ENCODE data around the gene GPR55. TPM values are rescaled to one million over a fixed set of nuclear protein-coding genes. Genes with fewer than 3 reads are reported as not detected.

The GPR55 gene
- total and polyA plus RNA-seq, 9 donors = 0.04 to 0.08 TPM; not detected in 7

DNA sequence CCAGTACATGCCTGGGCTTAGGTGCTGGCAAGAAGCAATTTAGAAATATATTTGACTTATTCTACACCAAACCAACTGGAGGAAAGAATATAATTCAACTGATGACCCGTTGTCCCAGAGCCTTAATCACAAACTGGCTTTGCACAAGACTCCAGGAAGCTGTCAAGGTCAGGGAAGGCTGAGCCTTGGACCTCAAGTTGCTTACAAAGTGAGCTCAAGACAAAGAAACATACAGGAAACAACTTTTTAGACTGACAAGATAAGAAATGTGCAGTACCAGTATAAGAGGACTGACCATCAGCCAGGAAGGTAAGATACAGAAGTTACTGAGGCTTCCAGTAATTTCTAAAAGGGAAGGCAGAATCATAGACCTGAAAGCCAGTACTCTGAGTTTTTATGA is 35.0 kb upstream of the GPR55 start:
- no peaks in the 10 kb centered on the region for H3K36me3 ChIP-seq (ENCODE audit: control insufficient read depth, insufficient read depth, low read length)
- 75% methylated on average over 1 of the region's 1 CpG for WGBS (ENCODE audit: insufficient coverage)
- no peak for DNase-seq
- no peak overlapping the region for H3K4me3 ChIP-seq (ENCODE audit: low read length)
- H3K4me1 ChIP-seq (ENCODE audit: control insufficient read depth, insufficient read depth, low read length) = no peaks in the 10 kb centered on the region
- no peak overlapping the region for H3K27ac ChIP-seq (ENCODE audit: low read length)
- no peaks in the 10 kb centered on the region for H3K9me3 ChIP-seq (replicated peaks; ENCODE audit: control insufficient read depth, low read depth, low read length)
- peaks cover 27% of the 10 kb centered on the region for H3K27me3 ChIP-seq (ENCODE audit: control insufficient read depth, insufficient read depth, low read length)

DNA sequence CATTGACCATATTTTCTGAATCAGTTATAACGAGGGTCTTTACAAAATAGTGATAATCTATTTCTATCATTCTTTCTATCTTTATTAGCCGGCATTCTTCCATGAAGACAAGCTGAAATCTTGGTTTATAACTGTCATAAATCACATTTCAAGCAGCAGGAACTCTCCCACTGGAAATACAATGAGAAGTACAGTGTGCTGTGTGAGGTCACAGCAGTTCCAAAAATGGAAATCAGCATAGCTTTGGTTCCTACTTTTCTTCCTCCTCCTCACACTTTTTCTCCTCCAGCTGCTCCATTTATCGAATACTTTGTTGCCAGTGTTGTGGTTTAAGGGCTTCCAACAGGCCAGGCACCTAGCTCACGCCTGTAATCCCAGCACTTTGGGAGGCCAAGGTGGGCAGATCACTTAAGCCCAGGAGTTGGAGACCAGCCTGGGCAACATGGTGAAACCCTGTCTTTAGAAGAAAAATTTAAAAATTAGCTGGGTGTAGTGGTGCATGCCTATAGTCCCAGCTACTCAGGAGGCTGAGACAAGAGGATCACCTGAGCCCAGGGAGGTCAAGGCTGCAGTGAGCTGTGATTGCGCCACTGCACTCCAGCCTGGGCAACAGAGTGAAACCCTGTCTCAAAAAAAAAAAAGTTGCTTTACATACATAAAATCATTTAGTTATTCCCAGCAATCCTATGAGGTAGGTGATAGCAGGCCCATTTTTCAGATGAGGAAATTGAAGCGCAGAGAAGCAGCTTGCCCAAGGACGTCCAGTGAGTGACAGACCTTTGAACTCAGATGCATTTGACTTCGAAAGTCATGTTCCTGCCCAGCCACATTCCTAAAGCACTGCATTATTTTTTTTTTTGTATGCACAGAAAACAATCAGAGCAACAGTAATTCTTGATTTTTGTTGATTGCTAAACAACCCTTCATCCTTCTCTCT is 34.0 kb upstream of the GPR55 start:
- Histone ChIP-seq H3K9me3 (replicated peaks; ENCODE audit: control insufficient read depth, low read depth, low read length) (no peaks in the 10 kb centered on the region), H3K27ac (ENCODE audit: low read length) (no peak overlapping the region), H3K4me1 (ENCODE audit: control insufficient read depth, insufficient read depth, low read length) (no peaks in the 10 kb centered on the region), H3K27me3 (ENCODE audit: control insufficient read depth, insufficient read depth, low read length) (peaks cover 27% of the 10 kb centered on the region), H3K4me3 (ENCODE audit: low read length) (no peak overlapping the region), H3K36me3 (ENCODE audit: control insufficient read depth, insufficient read depth, low read length) (no peaks in the 10 kb centered on the region)
- WGBS (ENCODE audit: insufficient coverage) = 85% methylated on average over 4 of the region's 8 CpGs
- no peak for DNase-seq

DNA sequence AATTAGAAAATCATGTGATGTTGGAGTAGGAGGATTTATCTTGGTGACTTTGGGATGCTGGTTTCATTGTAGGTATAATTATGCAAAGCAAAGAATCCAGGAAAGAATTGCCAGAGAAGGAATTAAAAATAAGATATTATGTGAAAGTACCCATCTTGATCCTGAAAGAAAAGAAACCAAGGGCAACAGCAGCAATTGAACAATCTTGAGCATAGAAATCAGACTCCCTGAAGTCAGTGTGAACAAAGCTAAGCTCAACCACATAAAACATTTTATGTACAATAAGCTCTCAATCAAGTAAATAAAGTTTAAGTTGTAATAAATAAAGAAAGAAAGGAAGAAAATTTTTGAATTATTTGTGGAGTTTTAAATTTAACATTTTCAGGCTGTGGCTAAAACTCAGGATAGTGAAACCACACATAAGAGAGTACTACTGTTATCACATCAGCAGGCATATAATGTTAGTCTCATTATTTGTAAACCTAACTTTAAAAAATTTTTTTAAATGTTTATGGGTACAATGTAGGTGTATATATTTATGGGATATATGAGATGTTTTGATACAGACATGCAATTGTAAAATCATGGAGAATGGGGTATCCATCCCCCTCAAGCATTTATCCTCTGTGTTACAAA is 32.8 kb upstream of the GPR55 start:
- DNase-seq = no peak
- Histone ChIP-seq H3K27me3 (ENCODE audit: control insufficient read depth, insufficient read depth, low read length) (peaks cover 27% of the 10 kb centered on the region), H3K27ac (ENCODE audit: low read length) (no peak overlapping the region), H3K9me3 (replicated peaks; ENCODE audit: control insufficient read depth, low read depth, low read length) (no peaks in the 10 kb centered on the region), H3K4me3 (ENCODE audit: low read length) (no peak overlapping the region), H3K36me3 (ENCODE audit: control insufficient read depth, insufficient read depth, low read length) (no peaks in the 10 kb centered on the region), H3K4me1 (ENCODE audit: control insufficient read depth, insufficient read depth, low read length) (no peaks in the 10 kb centered on the region)

DNA sequence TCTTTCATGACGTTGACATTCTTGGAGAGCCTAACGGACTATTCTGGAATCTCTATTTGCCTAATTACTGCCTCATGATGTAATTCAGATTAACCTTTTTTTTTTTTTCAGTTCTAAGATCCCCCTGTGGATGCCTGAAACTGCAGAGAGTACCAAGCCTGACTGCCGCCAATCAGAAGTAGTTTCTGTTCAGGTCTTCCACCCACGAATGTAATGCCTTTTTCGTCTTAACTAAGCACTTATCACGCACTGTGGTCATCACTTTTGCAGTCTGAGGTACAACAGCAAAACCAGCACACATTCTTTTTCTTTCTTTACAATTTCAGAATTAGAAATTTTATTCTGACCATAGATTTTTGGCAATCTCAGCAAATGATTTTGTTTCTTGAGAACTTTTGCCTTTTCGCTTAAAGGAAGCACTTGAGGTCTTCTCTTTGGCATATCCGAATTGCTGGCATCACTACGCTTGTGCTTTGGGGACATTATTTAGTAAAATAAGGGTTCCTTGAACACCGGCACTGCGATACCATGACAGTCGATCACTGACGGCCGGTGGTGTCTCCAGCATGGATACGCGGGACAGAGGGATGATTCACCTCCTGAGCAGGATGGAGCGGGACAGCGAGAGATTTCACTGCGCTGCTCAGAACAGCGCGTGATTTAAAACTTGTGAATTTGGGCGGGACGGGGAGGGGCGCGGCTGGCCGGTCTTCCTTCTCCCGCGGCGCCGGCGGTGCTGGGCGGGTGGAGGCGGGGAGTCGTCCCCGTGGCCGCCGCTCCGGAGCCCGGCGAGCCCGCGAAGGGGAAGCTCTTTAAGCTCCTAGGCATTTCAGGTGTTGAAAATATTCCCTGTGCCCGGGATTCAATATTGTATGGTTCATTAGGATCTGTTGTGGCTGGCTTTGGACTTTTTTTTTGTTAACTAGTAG is 32.0 kb upstream of the GPR55 start:
- H3K27ac ChIP-seq (ENCODE audit: low read length) = no peak overlapping the region
- H3K9me3 ChIP-seq (replicated peaks; ENCODE audit: control insufficient read depth, low read depth, low read length) = no peaks in the 10 kb centered on the region
- 14% methylated on average over 25 of the region's 43 CpGs for WGBS (ENCODE audit: insufficient coverage)
- peak; percentile 46 for DNase-seq
- H3K36me3 ChIP-seq (ENCODE audit: control insufficient read depth, insufficient read depth, low read length) = no peaks in the 10 kb centered on the region
- H3K4me1 ChIP-seq (ENCODE audit: control insufficient read depth, insufficient read depth, low read length) = no peaks in the 10 kb centered on the region
- H3K4me3 ChIP-seq (ENCODE audit: low read length) = peak overlapping the region; percentile 4
- H3K27me3 ChIP-seq (ENCODE audit: control insufficient read depth, insufficient read depth, low read length) = peaks cover 27% of the 10 kb centered on the region

DNA sequence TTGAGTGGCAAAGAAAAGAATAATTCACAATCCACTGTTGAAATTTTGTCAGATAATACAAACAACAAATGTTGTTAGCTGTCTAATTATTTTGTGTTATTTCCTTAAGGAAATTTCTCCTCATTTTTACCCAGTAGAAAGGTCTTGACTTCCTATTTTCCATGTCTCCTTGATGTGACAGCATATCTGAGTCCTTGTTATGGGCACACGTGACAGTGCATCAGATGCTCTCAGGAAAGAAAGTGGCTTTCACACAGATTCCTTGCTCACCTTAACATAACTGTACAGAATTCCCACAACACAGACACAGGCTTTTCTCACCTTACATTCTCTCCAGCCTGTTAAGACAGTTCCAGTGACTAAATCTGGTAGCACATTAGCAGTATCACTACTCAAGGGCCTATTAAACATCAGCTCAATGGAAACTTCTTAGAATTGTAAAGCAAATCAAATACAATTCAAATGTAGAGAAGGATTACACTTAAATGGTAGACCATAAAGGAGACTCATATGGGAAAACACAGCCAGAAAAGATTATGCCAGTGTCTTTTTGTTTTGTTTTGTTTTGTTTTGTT is 30.2 kb upstream of the GPR55 start:
- no peaks in the 10 kb centered on the region for H3K36me3 ChIP-seq (ENCODE audit: control insufficient read depth, insufficient read depth, low read length)
- WGBS (ENCODE audit: insufficient coverage) = 50% methylated on average over 1 of the region's 1 CpG
- no peaks in the 10 kb centered on the region for H3K9me3 ChIP-seq (replicated peaks; ENCODE audit: control insufficient read depth, low read depth, low read length)
- peaks cover 22% of the 10 kb centered on the region for H3K27me3 ChIP-seq (ENCODE audit: control insufficient read depth, insufficient read depth, low read length)
- no peak overlapping the region for H3K4me3 ChIP-seq (ENCODE audit: low read length)
- no peaks in the 10 kb centered on the region for H3K4me1 ChIP-seq (ENCODE audit: control insufficient read depth, insufficient read depth, low read length)
- H3K27ac ChIP-seq (ENCODE audit: low read length) = no peak overlapping the region
- no peak for DNase-seq

DNA sequence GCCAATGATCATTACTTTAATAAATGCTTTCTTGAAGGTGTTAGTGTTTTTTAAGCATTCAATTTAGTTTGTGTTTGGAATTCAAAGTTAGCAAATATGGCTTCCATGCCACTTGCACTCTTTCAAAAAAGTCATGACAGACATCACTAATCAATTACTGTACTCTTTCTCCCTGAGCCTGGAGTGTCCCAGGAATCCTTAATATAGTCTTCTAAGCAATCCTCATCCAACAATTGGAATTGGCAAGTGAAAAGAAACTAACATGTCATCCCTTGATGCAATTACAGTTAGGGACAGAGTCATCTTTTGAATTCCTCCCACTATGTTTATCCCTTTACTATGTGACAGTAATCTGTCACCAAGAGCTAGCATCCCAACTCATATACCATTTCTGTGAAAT is 29.7 kb upstream of the GPR55 start:
- H3K27me3 ChIP-seq (ENCODE audit: control insufficient read depth, insufficient read depth, low read length) = peaks cover 22% of the 10 kb centered on the region
- no peaks in the 10 kb centered on the region for H3K4me1 ChIP-seq (ENCODE audit: control insufficient read depth, insufficient read depth, low read length)
- H3K9me3 ChIP-seq (replicated peaks; ENCODE audit: control insufficient read depth, low read depth, low read length) = no peaks in the 10 kb centered on the region
- H3K4me3 ChIP-seq (ENCODE audit: low read length) = no peak overlapping the region
- no peaks in the 10 kb centered on the region for H3K36me3 ChIP-seq (ENCODE audit: control insufficient read depth, insufficient read depth, low read length)
- H3K27ac ChIP-seq (ENCODE audit: low read length) = no peak overlapping the region
- no peak for DNase-seq

DNA sequence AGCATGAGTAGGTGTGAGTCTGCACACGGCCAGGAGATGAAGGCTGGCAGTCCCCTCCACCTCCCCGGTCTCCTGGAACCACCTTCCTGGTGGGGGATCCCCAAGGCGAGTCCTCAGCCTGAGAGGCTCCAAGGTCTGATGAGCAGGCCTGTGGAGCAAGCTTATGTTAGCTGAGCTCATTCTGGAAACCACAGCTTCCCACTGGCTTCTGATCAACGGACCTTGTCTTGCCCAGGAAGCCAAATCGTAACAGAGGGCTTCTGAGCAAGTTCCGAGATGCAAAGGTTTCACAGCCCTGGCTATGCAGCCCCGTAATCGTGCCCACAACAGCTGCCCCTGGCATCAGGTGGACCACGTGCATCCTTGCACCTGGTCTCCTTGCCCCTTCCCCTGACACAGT is 28.8 kb upstream of the GPR55 start:
- Histone ChIP-seq H3K27ac (ENCODE audit: low read length) (no peak overlapping the region), H3K4me1 (ENCODE audit: control insufficient read depth, insufficient read depth, low read length) (no peaks in the 10 kb centered on the region), H3K4me3 (ENCODE audit: low read length) (no peak overlapping the region), H3K27me3 (ENCODE audit: control insufficient read depth, insufficient read depth, low read length) (peaks cover 20% of the 10 kb centered on the region), H3K9me3 (replicated peaks; ENCODE audit: control insufficient read depth, low read depth, low read length) (no peaks in the 10 kb centered on the region), H3K36me3 (ENCODE audit: control insufficient read depth, insufficient read depth, low read length) (no peaks in the 10 kb centered on the region)
- no peak for DNase-seq
- 72% methylated on average over 8 of the region's 9 CpGs for WGBS (ENCODE audit: insufficient coverage)

DNA sequence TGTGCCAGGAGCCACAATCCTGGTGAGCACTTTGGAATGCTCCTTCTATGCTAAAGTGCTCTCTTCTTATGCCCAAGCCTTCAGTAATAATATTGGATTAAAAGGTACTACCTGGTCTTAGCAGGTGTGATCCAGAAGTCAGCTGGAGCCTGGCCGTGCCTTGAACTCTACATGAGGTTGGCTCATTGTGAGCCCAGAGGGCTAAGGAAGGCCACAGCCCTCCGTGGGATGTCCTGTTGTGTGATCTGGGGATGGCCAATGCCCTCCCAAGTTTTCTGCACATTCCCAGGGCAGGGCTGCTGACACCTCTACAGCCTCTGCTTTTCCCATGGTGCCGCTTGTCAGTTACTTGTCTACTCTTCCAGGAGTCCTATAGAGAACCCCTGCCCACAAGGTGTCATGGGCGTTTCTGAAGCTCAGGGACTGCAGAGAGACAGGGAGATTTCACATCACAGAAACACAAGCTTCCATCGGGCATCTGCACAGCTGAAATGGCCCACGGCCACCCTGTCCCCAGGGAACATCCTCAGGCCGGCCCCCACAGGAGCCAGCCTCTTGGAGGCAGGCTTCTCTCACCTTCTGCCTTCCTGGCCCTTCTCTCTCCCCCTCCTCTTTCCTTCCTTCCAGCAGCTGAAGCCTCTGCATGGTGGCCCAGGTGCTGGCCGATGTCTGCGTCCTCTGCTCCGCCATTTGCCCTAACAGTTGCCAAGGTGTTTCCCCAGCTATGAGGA is 27.3 kb upstream of the GPR55 start:
- 81% methylated on average over 9 of the region's 10 CpGs for WGBS (ENCODE audit: insufficient coverage)

DNA sequence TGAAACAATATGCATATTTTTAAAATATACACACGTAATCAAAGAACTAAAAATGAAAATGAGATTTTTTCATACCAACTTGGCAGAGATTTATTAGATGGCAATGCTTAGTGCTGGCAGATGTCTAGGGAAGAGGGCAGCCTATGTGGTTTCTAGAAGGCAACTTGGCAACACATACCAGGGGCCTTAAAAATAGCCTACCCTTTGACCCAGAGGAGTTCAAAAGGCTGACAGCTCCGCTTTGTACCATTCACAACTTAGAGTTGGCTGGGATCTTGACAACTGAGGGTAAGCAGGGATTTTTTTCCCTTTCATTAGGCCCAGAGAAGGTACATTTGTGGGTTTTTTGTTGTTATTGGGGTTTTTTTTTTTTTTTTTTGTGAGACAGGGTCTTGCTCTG is 26.4 kb upstream of the GPR55 start:
- H3K27ac ChIP-seq (ENCODE audit: low read length) = no peak overlapping the region
- peaks cover 8% of the 10 kb centered on the region for H3K27me3 ChIP-seq (ENCODE audit: control insufficient read depth, insufficient read depth, low read length)
- DNase-seq = no peak
- no peaks in the 10 kb centered on the region for H3K4me1 ChIP-seq (ENCODE audit: control insufficient read depth, insufficient read depth, low read length)
- no peaks in the 10 kb centered on the region for H3K9me3 ChIP-seq (replicated peaks; ENCODE audit: control insufficient read depth, low read depth, low read length)
- no CpG with 5 or more reads among the region's 2 CpGs for WGBS (ENCODE audit: insufficient coverage)
- no peak overlapping the region for H3K4me3 ChIP-seq (ENCODE audit: low read length)
- no peaks in the 10 kb centered on the region for H3K36me3 ChIP-seq (ENCODE audit: control insufficient read depth, insufficient read depth, low read length)

More for the DNA sequence above, 27.3 kb upstream of the GPR55 start:
- Histone ChIP-seq H3K27me3 (ENCODE audit: control insufficient read depth, insufficient read depth, low read length) (peaks cover 16% of the 10 kb centered on the region), H3K27ac (ENCODE audit: low read length) (no peak overlapping the region), H3K36me3 (ENCODE audit: control insufficient read depth, insufficient read depth, low read length) (no peaks in the 10 kb centered on the region), H3K9me3 (replicated peaks; ENCODE audit: control insufficient read depth, low read depth, low read length) (no peaks in the 10 kb centered on the region), H3K4me1 (ENCODE audit: control insufficient read depth, insufficient read depth, low read length) (no peaks in the 10 kb centered on the region), H3K4me3 (ENCODE audit: low read length) (no peak overlapping the region)
- DNase-seq = no peak
